ENCODE data around the gene CHMP1A.

CHMP1A gene

DNA sequence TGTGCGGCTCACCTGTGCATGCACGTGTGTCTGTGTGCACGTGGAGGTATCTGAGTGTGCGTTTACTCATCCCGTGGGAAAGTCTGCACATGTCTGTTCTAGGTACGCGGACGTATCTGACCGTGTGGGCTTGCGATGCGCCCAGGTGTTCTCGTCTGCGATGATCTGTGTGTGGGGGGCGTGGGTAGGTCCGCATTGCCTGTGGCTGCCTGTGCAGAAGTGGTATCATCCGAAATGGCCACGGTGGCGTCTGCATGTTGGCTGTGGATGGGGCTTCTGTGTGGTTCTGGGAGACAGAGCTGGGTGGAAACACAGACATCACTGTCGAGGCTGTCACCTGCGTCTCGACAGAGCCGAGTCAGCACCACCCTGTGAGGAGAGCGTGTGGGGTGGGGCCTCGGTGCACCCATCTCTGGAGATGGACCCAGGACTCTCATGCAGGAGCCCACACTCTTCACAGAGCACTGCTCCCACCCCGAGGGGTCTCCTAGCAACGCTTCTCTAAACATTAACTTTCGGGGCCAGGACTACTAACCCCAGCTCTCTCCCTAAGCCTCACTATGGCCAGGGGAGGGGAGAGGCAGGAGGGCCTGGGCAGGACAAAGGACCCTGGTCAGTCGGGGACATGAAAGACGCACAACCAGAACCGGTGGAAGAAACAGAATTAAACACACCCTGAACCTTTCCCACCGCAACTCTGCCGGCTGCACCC, 35.7 kb downstream of the CHMP1A start:
- no peak for DNase-seq

DNA sequence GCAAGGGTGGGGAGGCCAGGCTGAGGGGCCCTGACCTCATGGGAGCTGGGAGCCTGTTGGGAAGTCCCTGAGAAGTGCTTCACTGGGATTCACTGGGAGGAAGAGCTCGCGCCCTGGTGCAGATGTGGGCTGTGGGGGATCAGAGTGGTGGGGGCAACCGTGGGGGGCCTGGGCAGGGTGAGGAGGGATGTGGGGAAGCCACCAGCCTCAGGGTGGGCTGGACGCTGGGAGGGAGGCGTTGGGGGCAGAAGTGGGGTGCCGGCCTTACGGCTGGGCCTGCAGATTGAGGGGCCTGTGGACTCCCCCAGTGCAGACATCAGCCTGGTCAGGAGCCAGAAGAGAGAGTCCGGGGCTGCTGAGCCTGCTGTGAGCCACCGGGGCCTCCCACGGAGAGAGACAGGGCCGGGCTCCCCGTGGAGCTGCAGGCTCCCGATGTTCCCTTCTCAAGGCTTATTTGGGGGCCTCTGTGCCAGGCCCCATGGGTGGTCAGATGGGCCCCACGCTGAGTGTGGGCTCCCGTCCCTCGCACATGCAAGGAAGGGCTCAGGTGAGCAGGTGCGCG, 36.3 kb downstream of the CHMP1A start:
- no peak for DNase-seq

- no peak for DNase-seq
Observed at GRCh38 chr16:89620406-89620841, 37.1 kb downstream of the CHMP1A start.

DNA sequence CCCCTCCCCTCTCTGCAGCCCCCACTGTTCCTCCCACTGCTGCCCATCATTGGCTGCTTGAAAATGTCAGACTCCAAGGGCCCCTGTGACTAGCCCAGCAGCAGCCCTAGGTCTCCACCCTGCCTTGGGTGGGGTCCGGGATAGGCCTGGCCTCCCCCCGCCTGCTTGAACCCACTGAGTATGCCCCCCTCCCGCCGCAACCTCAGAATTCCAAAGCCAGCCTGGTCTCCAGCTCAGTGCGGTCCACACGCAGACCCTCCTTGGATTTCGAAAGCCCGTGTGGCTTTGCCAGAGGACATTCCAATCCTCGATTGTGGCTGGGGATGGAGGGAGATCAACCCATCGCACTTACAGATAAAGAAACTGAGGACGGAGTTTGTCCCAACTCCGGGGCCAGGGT, 37.7 kb downstream of the CHMP1A start:
- DNase-seq: no peak

DNA sequence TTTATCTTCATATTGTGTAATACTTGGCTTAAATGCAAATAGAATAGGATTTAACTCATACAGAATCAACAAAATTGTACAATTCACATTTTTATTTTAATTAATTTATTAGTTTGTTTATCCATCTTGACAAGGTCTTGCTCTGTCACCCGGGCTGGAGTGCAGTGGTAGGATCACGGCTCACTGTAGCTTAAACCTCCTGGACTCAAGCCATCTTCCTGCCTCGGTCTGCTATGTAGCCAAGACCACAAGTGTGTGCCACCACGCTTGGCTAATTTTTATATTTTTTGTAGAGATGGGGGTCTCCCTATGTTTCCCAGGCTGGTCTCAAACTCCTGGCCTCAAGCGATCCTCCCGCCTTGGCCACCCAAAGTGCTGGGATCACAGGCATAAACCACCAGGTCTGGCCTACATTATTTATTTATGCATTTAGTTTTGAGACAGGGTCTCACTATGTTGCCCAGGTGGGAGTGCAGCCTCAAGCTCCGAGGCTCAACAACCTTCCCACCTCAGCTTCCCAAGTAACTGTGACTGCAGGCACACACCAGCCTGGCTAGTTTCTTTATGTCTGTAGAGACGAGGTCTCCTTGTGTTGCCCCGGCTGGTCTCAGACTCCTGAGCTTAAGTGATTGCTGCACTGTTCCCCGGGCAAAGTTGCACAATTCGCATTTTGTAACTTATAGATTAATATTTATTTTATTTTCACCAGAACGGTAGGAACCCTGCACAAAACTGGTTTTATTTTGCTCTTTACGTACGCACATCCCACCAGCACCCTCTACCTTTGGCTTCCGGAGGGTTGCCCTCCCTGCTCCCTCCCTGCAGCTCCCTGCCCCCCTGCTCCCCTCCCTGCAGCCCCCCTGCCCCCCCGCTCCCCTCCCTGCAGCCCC, 39.2 kb downstream of the CHMP1A start:
- no peak for DNase-seq

- DNase-seq: no peak
Observed at GRCh38 chr16:89617036-89617435, 40.5 kb downstream of the CHMP1A start.

DNA sequence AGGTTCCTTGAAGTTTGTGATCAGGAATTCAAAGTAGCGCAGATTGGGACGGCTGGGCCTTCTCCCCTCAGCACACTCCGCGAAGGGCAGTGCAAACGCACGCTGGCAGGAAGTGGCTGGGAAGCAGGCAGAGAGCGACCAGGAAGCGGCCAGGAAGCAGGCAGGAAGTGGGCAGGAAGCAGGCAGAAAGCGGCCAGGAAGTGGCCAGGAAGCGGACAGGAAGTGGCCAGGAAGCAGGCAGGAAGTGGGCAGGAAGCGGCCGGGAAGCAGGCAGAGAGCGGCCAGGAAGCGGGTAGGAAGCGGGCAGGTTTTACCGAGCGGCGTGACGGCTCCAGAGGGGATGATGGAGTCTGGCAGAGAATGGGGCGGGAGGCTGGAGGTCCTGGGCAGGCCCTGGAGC, 40.9 kb downstream of the CHMP1A start:
- no peak for DNase-seq

DNA sequence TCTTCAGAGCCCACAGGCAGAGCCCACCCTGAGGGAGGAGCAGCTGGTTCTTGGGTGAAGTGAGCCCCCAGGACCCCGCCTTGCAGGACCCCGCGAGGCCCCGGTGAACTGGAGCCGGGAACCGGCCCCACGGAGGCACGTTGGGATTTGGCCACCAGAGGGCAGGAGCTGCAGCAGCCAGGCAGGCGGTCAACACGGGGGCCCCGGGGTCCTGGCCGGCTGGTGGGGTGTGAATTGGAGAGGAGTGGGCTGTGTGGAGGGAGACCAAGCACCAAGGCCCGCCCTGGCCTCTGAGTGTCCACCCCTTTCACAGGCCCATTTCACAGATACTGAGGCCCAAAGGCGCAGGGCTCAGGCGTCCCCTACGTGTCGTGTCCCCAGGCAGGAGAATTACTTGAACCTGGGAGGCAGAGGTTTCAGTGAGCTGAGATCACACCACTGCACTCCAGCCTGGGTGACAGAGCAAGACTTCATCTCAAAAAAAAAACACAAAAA, 41.9 kb downstream of the CHMP1A start:
- no peak for DNase-seq

- no peak for DNase-seq
Observed at GRCh38 chr16:89615176-89615575, 42.3 kb downstream of the CHMP1A start.

DNA sequence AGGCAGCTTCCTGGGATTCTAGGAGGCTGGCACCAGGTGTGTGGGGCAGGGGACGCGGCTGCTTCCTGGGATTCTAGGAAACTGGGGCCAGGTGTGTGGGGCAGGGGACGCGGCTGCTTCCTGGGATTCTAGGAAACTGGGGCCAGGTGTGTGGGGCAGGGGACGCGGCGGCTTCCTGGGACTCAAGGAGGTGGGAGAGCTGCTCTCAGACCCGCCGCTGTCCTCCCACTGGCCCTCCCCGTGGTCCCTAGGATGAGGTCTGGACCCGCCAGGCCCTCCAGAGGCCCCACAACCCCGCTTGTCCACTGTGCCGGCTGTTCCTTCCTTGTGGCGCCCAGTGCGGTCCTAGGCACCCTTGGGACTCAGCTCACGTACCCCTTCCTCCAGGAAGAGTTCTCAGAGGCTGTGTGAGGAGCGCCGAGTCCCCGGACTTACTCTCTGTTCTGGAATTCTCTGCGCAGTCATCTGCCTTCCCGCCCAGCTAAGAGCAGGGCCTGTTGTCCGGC, 43.5 kb downstream of the CHMP1A start:
- no peak for DNase-seq

GRCh38 chr16:89613231-89613953, 44.1 kb downstream of the CHMP1A start, which contains the start of gene DPEP1:
Gene DPEP1, plus strand, starts transcription at chr16:89613642. Its CDS starts 16,769 bp downstream, at chr16:89630411.
- DNase-seq: no peak

GRCh38 chr16:89612415-89613166, 44.9 kb downstream of the CHMP1A start:
- no peak for DNase-seq

DNA sequence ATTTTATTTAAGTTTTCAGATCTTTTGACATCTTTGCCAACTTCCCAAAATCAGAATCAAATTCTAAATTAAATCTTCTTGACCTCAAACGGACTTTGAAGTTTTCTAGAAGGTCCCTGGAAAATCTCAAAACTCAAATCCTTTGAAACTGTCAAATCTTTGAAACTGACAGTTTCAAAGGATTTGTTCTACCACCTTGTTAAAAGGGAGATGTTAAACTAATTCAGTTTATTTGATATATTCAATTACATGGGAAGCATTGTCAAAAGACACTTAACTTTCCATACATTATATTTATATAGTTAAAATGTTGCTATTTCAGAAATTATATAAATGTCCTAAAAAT, 47.4 kb downstream of the CHMP1A start:
- DNase-seq: no peak

DNA sequence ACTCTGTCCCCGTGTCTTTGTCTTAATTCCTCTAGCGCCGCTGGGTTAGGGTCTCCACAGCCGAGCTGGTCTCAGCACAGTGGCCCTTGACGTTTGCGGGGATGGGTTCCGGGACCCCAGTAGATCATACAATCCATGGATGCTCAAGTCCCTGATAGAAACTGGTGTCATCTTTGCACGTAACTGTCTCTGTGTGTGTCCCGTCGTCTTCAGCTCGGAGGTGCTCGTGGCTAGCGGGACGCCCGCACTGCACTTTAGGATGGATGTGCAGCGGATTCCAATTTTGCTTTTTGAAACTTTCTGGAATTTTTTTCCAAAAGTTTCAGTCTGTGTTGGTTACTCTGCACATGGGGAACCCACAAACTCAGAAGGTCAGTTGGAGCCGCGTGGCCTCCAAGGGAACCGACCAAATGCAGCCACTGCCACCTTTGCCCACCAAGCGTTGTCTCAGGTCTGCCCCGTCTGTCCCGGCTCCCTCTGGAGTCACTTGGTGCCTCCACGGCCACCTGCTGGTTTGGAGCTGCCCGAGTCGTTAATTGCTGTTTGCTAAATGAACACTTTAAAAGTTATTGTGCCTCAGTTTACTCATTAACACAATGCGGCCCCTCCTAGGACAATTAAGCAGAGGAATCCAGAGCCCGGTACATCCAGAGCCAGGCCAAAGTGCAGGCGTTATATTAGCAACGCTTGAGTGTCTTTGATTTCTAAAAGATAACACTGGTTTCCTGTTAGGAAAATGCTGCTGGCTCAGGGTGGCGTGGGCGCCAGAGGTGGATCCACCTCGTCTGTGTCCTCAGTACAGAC, 49.4 kb downstream of the CHMP1A start:
- DNase-seq: no peak

DNA sequence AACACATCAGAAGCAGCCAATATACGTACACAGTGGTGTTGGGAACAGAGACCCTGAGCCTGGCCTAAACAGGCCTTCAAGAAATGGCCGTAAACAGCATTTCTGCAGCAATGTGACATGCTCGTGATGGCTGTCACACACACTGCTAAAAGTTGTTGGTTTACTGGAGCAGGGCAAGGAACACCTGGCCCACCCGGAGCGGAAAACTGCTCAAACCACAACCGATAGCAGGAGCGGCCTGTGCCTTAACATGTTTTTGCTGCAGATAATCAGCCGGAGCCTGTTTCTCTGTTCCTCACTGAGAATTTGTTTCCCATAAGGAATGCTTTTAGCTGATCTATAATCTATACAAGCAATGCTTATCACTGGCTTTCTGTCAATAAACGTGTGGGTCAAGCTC, 50.1 kb downstream of the CHMP1A start:
- no peak for DNase-seq

GRCh38 chr16:89606006-89606405, 51.5 kb downstream of the CHMP1A start:
- DNase-seq: no peak

DNA sequence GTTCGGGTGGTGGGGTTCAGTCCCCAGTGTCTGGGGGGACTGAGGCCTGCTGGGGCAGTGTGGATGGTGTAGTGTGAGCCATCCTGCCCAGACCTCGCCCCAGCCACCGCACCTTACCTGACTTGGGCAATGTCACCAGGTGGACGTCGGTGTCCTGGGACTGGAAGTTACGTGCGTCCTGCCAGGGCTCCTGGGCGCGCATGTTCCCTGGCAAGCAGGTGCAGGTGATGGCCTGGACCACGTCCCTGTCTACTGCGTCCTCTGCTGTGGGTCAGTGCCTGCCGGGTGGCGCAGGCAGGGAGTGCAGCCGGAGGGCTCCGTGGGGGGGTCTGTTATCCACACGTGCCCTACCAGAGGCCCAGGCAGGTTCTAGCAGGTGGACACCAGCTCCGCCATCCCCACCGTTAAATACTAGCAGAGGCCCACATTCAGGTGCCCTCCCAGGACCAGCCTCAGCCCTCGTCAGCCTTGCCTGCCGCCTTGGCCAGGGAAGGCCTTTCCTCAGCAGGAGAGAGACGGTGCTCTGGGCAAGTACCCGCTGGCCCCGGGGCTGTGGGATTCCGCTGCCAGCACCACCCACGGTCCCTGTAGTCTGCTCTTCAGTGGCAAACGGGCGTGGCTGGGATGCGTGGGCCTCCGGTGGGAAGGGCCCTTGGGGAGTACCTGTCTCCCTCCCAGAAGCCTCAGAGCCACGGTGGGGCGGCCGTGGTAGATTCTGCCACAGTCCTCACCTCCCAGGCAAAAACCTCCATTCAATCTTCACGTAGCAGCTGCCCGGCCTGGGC, 52.1 kb downstream of the CHMP1A start:
- DNase-seq: no peak

DNA sequence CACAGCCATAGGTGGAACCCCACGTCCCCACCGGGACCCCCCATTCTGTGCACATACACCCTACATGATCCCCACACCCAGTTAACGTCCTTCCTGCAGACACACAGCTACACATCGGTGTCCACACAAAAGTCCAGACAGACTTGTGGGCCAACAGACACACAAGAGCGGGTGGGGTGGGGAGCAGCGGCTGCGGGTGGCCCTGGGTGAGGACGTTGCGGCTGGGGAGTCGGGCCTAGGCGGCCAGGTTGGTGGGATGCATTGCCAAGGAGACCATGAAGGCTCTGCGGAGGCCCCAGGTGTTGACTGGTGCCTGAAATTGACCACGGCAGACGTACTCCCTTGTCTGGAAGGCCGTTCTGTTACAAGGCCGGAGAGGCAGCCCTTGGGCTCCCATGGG, 52.7 kb downstream of the CHMP1A start:
- no peak for DNase-seq

GRCh38 chr16:89602952-89603590, 54.4 kb downstream of the CHMP1A start:
- no peak for DNase-seq
